ENCODE measurements around the gene PNKD. TPM values are rescaled to one million over a fixed set of nuclear protein-coding genes. Genes with fewer than 3 reads are reported as not detected.

The PNKD gene
- total RNA-seq, 1 donor from 2014 or later = 45.0 TPM

- no peak overlapping the region for H3K4me3 Mint-ChIP-seq (ENCODE audit: unreplicated experiment)
- peaks cover 2% of the 10 kb centered on the region for H3K4me1 Mint-ChIP-seq (ENCODE audit: unreplicated experiment)
- TF ChIP-seq CTCF (IDR thresholded peaks at IDR 0.05) = no peak
- DNase-seq (ENCODE audit: extremely low spot score, unreplicated experiment) = no peak
- no peaks in the 10 kb centered on the region for H3K9me3 Mint-ChIP-seq (ENCODE audit: unreplicated experiment)
- peaks cover 61% of the 10 kb centered on the region for H3K36me3 Mint-ChIP-seq (ENCODE audit: unreplicated experiment)
- H3K27ac Mint-ChIP-seq (ENCODE audit: unreplicated experiment) = peak overlapping the region; percentile 28
- no peaks in the 10 kb centered on the region for H3K27me3 Mint-ChIP-seq (ENCODE audit: unreplicated experiment)
Observed at GRCh38 chr2:218244204-218244603, 26.1 kb upstream of the PNKD start.

GRCh38 chr2:218244665-218245064, 25.7 kb upstream of the PNKD start:
- Mint-ChIP-seq H3K36me3 (ENCODE audit: unreplicated experiment) (peaks cover 63% of the 10 kb centered on the region), H3K9me3 (ENCODE audit: unreplicated experiment) (no peaks in the 10 kb centered on the region), H3K4me3 (ENCODE audit: unreplicated experiment) (no peak overlapping the region), H3K4me1 (ENCODE audit: unreplicated experiment) (peaks cover 2% of the 10 kb centered on the region), H3K27me3 (ENCODE audit: unreplicated experiment) (no peaks in the 10 kb centered on the region), H3K27ac (ENCODE audit: unreplicated experiment) (peak overlapping the region; percentile 28)
- TF ChIP-seq CTCF (IDR thresholded peaks at IDR 0.05) = no peak
- DNase-seq (ENCODE audit: extremely low spot score, unreplicated experiment) = no peak

GRCh38 chr2:218245214-218245613, 25.1 kb upstream of the PNKD start:
- Mint-ChIP-seq H3K4me1 (ENCODE audit: unreplicated experiment) (peaks cover 2% of the 10 kb centered on the region), H3K27ac (ENCODE audit: unreplicated experiment) (no peak overlapping the region), H3K36me3 (ENCODE audit: unreplicated experiment) (peaks cover 67% of the 10 kb centered on the region), H3K9me3 (ENCODE audit: unreplicated experiment) (no peaks in the 10 kb centered on the region), H3K4me3 (ENCODE audit: unreplicated experiment) (no peak overlapping the region), H3K27me3 (ENCODE audit: unreplicated experiment) (no peaks in the 10 kb centered on the region)
- no peak for DNase-seq (ENCODE audit: extremely low spot score, unreplicated experiment)
- no peak for TF ChIP-seq CTCF (IDR thresholded peaks at IDR 0.05)

GRCh38 chr2:218249691-218250090, 20.6 kb upstream of the PNKD start:
- Mint-ChIP-seq H3K4me1 (ENCODE audit: unreplicated experiment) (peaks cover 2% of the 10 kb centered on the region), H3K36me3 (ENCODE audit: unreplicated experiment) (peaks cover 64% of the 10 kb centered on the region), H3K9me3 (ENCODE audit: unreplicated experiment) (no peaks in the 10 kb centered on the region), H3K27ac (ENCODE audit: unreplicated experiment) (peak overlapping the region; percentile 23), H3K4me3 (ENCODE audit: unreplicated experiment) (no peak overlapping the region), H3K27me3 (ENCODE audit: unreplicated experiment) (no peaks in the 10 kb centered on the region)
- TF ChIP-seq CTCF (IDR thresholded peaks at IDR 0.05) = no peak
- no peak for DNase-seq (ENCODE audit: extremely low spot score, unreplicated experiment)

- peaks cover 59% of the 10 kb centered on the region for H3K36me3 Mint-ChIP-seq (ENCODE audit: unreplicated experiment)
- DNase-seq (ENCODE audit: extremely low spot score, unreplicated experiment) = no peak
- no peak overlapping the region for H3K4me3 Mint-ChIP-seq (ENCODE audit: unreplicated experiment)
- H3K27ac Mint-ChIP-seq (ENCODE audit: unreplicated experiment) = no peak overlapping the region
- no peaks in the 10 kb centered on the region for H3K27me3 Mint-ChIP-seq (ENCODE audit: unreplicated experiment)
- no peaks in the 10 kb centered on the region for H3K4me1 Mint-ChIP-seq (ENCODE audit: unreplicated experiment)
- TF ChIP-seq CTCF (IDR thresholded peaks at IDR 0.05) = no peak
- H3K9me3 Mint-ChIP-seq (ENCODE audit: unreplicated experiment) = no peaks in the 10 kb centered on the region
Observed at GRCh38 chr2:218252509-218253231, 17.6 kb upstream of the PNKD start.
